IMR-90 (cell line): ENCODE data around the gene PRKAG2. TPM values are rescaled to one million over a fixed set of nuclear protein-coding genes. Genes with fewer than 3 reads are reported as not detected.
A peak's percentile ranks its signal among the peaks of the same experiment; 100 is the strongest.

Experiments used
- ATAC-seq: fragments of 200-7000 bp; cut with Tn5 transposase; 2 replicates; pipeline ENCODE4 v1.9.1; 2020; ENCODE audit warnings: low read depth, mild to moderate bottlenecking, moderate library complexity
- BruUV-seq: library from RNA; stranded (reverse); fragments of 400-500 nt; replicated peaks from 2 replicates; lab custom pipeline; 2021; lab: Mats Ljungman, UMichigan
- CTCF ChIA-PET: fragments of 300-600 bp; formaldehyde crosslinking; extraction: SDS; loops from one replicate; lab custom pipeline; 2021; ENCODE audit warnings: antibody characterized with exemption; lab: Yijun Ruan, JAX
- POLR2A ChIA-PET: fragments of 300-600 bp; sonication (Branson Sonifier 250); formaldehyde crosslinking; loops from one replicate; lab custom pipeline; 2022; ENCODE audit warnings: antibody characterized with exemption; ENCODE audit not compliant: unreplicated experiment; lab: Charles Lee
- DNase-seq: peaks from one replicate; pipeline ENCODE4 v3.0.0; 2013
- H2AFZ ChIP-seq: replicated peaks from 2 replicates; pipeline ENCODE3; 2013; ENCODE audit warnings: low read length, mild to moderate bottlenecking; ENCODE audit not compliant: poor library complexity
- H2AK5ac ChIP-seq: 2 replicates; pipeline ENCODE4 v1.6.1; 2013; ENCODE audit warnings: low read depth, low read length, inconsistent platforms
- H2AK9ac ChIP-seq: replicated peaks from 2 replicates; pipeline ENCODE3; 2013; ENCODE audit warnings: mild to moderate bottlenecking, low read depth, low read length, moderate library complexity; ENCODE audit not compliant: poor library complexity
- H2BK120ac ChIP-seq: 2 replicates; pipeline ENCODE4 v1.6.1; 2013; ENCODE audit warnings: low read depth, low read length, inconsistent platforms
- H2BK15ac ChIP-seq: 3 replicates; pipeline ENCODE4 v1.6.1; 2013; ENCODE audit warnings: low read depth, low read length, inconsistent platforms
- H2BK20ac ChIP-seq: 2 replicates; pipeline ENCODE4 v1.6.1; 2013; ENCODE audit warnings: low read depth, mild to moderate bottlenecking, inconsistent platforms, low read length, moderate library complexity
- H2BK5ac ChIP-seq: 2 replicates; pipeline ENCODE4 v1.6.1; 2013; ENCODE audit warnings: mild to moderate bottlenecking, low read depth, low read length, inconsistent platforms; ENCODE audit not compliant: poor library complexity, severe bottlenecking
- H3K14ac ChIP-seq: replicated peaks from 2 replicates; pipeline ENCODE4 v1.6.1; 2013; ENCODE audit warnings: low read depth, low read length, inconsistent platforms
- H3K18ac ChIP-seq: 2 replicates; pipeline ENCODE4 v1.6.1; 2013; ENCODE audit warnings: low read depth, low read length, control low read depth
- H3K23ac ChIP-seq: 2 replicates; pipeline ENCODE4 v1.6.1; 2013; ENCODE audit warnings: low read depth, low read length, inconsistent platforms
- H3K27ac ChIP-seq: 2 replicates; pipeline ENCODE4 v1.5.1; 2013; ENCODE audit warnings: mild to moderate bottlenecking, control low read depth, low read length; ENCODE audit not compliant: insufficient read depth
- H3K27me3 ChIP-seq: 2 replicates; pipeline ENCODE4 v1.6.1; 2013; ENCODE audit warnings: low read length; ENCODE audit not compliant: control insufficient read depth, insufficient read depth
- H3K36me3 ChIP-seq: 2 replicates; pipeline ENCODE4 v1.6.1; 2013; ENCODE audit warnings: low read length, mixed read lengths; ENCODE audit not compliant: control insufficient read depth, insufficient read depth
- H3K4ac ChIP-seq: 2 replicates; pipeline ENCODE4 v1.6.1; 2013; ENCODE audit warnings: low read depth, low read length, inconsistent platforms
- H3K4me1 ChIP-seq: 2 replicates; pipeline ENCODE4 v1.6.1; 2013; ENCODE audit warnings: low read length, mixed read lengths; ENCODE audit not compliant: control insufficient read depth, insufficient read depth
- H3K4me2 ChIP-seq: 2 replicates; pipeline ENCODE4 v1.6.1; 2013; ENCODE audit warnings: low read depth, mild to moderate bottlenecking, control low read depth, low read length, moderate library complexity
- H3K4me3 ChIP-seq: 2 replicates; pipeline ENCODE4 v1.5.1; 2013; ENCODE audit warnings: low read depth, mild to moderate bottlenecking, control low read depth, low read length, moderate library complexity; ENCODE audit not compliant: insufficient read depth
- H3K56ac ChIP-seq: 2 replicates; pipeline ENCODE4 v1.6.1; 2013; ENCODE audit warnings: low read length, inconsistent platforms; ENCODE audit not compliant: insufficient read depth; ENCODE audit errors: extremely low read depth
- H3K79me1 ChIP-seq, 2 experiments: 2 replicates each; pipeline ENCODE4 v1.6.1; 2013; ENCODE audit warnings: low read length in 2 of 2, inconsistent platforms in 1 of 2, low read depth in 1 of 2
- H3K9ac ChIP-seq: 2 replicates; pipeline ENCODE4 v1.6.1; 2013; ENCODE audit warnings: low read depth, low read length, control low read depth
- H3K9me1 ChIP-seq: 2 replicates; pipeline ENCODE4 v1.6.1; 2013; ENCODE audit warnings: low read length, inconsistent platforms; ENCODE audit not compliant: insufficient read depth
- H3K9me3 ChIP-seq: 2 replicates; pipeline ENCODE4 v1.6.1; 2013; ENCODE audit warnings: low read length; ENCODE audit not compliant: control insufficient read depth, insufficient read depth
- H4K20me1 ChIP-seq: 2 replicates; pipeline ENCODE4 v1.6.1; 2013; ENCODE audit warnings: low read length, inconsistent platforms; ENCODE audit not compliant: insufficient read depth
- H4K5ac ChIP-seq: 2 replicates; pipeline ENCODE4 v1.6.1; 2013; ENCODE audit warnings: mild to moderate bottlenecking, low read depth, low read length, control low read depth
- H4K8ac ChIP-seq, 2 experiments: 2 replicates each; pipeline ENCODE4 v1.6.1; 2013; ENCODE audit warnings: low read depth in 2 of 2, low read length in 2 of 2, control low read depth in 1 of 2, inconsistent platforms in 1 of 2
- H4K91ac ChIP-seq: 2 replicates; pipeline ENCODE4 v1.6.1; 2013; ENCODE audit warnings: low read depth, low read length, inconsistent platforms; ENCODE audit not compliant: insufficient read depth
- CEBPB ChIP-seq: IDR thresholded peaks from 2 replicates; pipeline ENCODE4 v1.6.1; 2012; ENCODE audit warnings: low read depth, low read length, improper control_type of control experiment
- MAFK ChIP-seq: IDR thresholded peaks from 2 replicates; pipeline ENCODE4 v1.6.1; 2012; ENCODE audit warnings: low read depth, low read length, improper control_type of control experiment
- WGBS, 2 experiments: methylation state at CpG; one replicate each; pipeline versions ENCODE4 v1.1.5 to v1.1.7; 2013; ENCODE audit warnings: missing lambda C conversion rate in 2 of 2; ENCODE audit not compliant: insufficient read length in 1 of 2; ENCODE audit errors: extremely low coverage in 2 of 2; 5-methylcytosine and 5-hydroxymethylcytosine counted together
- dilution Hi-C: fragments of 300-500 bp; cut with HindIII; formaldehyde crosslinking; loops from one replicate; pipeline ENCODE4 v1.14.3; 2018; ENCODE audit warnings: low sequenced_read_pairs; ENCODE audit not compliant: unreplicated experiment
- in situ Hi-C: fragments of 300-500 bp; cut with MboI; formaldehyde crosslinking; loops from 3 replicates; pipeline ENCODE4 v1.14.3; 2019; ENCODE audit warnings: low sequenced_read_pairs, inconsistent platforms, mixed read lengths
- intact Hi-C: fragments of 100-400 bp; cut with micrococcal nuclease; formaldehyde crosslinking; loops from 2 replicates; pipeline ENCODE4 v1.10.0; 2022
- polyA plus RNA-seq, 3 experiments: library from polyadenylated mRNA; depleted of rRNA; stranded (reverse); fragments of >200 nt; gene quantifications; 2 replicates each; pipeline ENCODE4 v1.2.3, GENCODE V29; 2012; ENCODE audit warnings: low replicate concordance in 1 of 3
- total RNA-seq: library from RNA; depleted of rRNA; stranded (reverse); fragments of >200 nt; gene quantifications from 2 replicates; pipeline ENCODE4 v1.2.3, GENCODE V29; 2012

Gene PRKAG2
- total and polyA plus RNA-seq, 2 of the 4 experiments (the other 2 are of a cell fraction) = 15.4 to 21.6 TPM

DNA sequence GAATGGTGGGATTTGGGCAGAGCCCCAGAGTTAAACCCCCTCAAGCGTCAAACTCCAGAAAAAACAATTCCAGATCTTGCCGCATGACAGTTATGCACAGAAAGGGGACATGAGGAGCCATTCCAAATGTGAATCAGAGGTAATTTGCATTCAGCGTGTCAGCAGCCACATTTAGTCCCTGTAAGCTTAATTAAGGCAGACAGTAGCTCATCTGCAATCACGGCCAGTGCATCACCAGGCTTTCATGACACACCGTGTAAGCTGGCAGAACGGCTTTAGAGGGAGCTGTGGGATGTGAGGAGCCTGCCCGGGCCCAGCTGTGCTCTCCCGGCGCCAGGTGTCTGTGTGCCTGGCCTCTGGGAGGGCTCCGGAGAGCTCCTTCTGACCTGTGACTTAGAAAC is 18.7 kb upstream of the PRKAG2 start:
- Histone ChIP-seq H4K8ac (no peak overlapping the region), H3K14ac (no peak overlapping the region), H3K9me1 (no peaks in the 10 kb centered on the region), H4K5ac (peak overlapping the region; percentile 1; the same call in 1 of the 2 replicates), H3K4me1 (peaks cover 7% of the 10 kb centered on the region), H3K9me3 (no peaks in the 10 kb centered on the region), H2BK5ac (no peak overlapping the region), H2BK120ac (no peak overlapping the region), H4K91ac (0 out of 2 replicates have a peak overlapping the region, but pooled peaks have one; percentile 23), H3K36me3 (no peaks in the 10 kb centered on the region), H2AFZ (peak overlapping the region; percentile 1), H3K4ac (no peak overlapping the region; the same call in 1 of the 2 replicates), H3K27ac (no peak overlapping the region), H3K56ac (no peak overlapping the region), H3K4me3 (no peak overlapping the region), H4K20me1 (no peaks in the 10 kb centered on the region), H2BK20ac (peak overlapping the region; percentile 54; the same call in 1 of the 2 replicates), H3K23ac (no peak overlapping the region), H2AK9ac (no peak overlapping the region), H3K18ac (no peak overlapping the region; the same call in 1 of the 2 replicates), H2BK15ac (no peak overlapping the region), H3K9ac (no peak overlapping the region), H3K27me3 (peaks cover 28% of the 10 kb centered on the region), H3K4me2 (no peak overlapping the region), H2AK5ac (no peak overlapping the region), H3K79me1 (no peaks in the 10 kb centered on the region)
- no peak for DNase-seq
- dilution Hi-C loops (no loop called here), in situ Hi-C loops (no loop called here), intact Hi-C loops (no loop called here)
- ATAC-seq = peak; percentile 17; the same call in 1 of the 2 replicates
- ChIA-PET POLR2A (no interaction called here), CTCF (no interaction called here)
- TF ChIP-seq CEBPB (no peak), MAFK (no peak)
- BruUV-seq = no TSS peak
- WGBS, 2 experiments = 93% methylated on average over 2 of the region's 10 CpGs; no CpG with 5 or more reads in 1 of the 2 experiments
